GM18517 (cell line): Measurements from ENCODE around the gene LPAR6.

Source experiments
- ATAC-seq: cut with Tn5 transposase; IDR thresholded peaks from one replicate; pipeline ENCODE4 v1.9.1; 2021; ENCODE audit warnings: mild to moderate bottlenecking, moderate library complexity; ENCODE audit not compliant: unreplicated experiment

The LPAR6 gene

GRCh38 chr13:48415516-48415915 is 2.6 kb upstream of the LPAR6 start:
- no peak for ATAC-seq

- no peak for ATAC-seq
Measured at GRCh38 chr13:48414501-48414900, 1.6 kb upstream of the LPAR6 start.

DNA sequence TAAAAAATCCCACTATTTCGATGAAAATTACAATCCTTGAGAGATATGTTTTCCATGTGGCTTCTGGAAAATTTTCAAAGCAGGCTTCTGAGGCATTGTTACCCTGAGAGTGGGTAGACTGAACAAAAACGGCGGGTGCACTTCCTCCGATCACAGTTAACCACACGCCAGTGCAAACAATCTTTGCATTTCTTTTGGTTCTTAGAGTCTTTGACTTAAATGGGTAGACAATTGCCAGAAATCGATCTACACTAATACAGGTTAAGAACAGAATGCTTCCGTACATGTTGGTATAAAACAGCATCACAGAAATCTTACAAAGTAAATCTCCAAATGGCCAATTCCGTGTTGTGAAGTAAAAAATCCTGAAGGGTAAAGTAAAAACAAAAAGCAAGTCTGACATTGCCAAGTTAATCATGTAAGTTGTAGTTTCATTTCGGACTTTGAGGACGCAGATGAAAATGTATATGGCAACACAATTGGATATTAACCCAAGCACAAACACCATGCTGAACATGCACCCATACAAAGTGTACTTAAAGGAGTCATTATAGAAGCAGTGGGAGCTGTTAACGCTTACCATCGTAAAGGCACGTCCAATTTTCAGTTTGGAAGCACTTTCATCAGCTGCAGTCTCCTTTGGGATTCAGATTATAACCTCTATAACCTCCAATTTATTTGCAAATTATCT is 927 bp downstream of the LPAR6 start:
- ATAC-seq: no peak

GRCh38 chr13:48411147-48411794 is 1.6 kb downstream of the LPAR6 start:
- no peak for ATAC-seq

DNA sequence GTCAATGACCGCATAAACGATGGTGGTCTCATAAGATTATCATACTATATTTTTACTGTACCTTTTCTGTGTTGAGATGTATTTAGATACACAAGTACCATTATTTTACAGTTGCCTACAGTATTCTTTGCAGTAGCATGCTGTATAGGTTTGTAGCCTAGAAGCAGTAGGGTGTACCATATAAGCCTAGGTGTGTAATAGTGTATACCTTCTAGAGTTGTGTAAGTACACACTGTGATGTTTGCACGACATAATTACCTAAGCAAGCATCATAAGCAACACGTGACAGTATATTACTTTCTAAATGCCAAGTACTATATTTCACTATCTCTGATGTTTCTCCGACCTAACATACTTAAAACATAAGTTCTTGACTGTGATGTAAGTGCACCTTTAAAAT is 2.7 kb downstream of the LPAR6 start:
- ATAC-seq: no peak

- ATAC-seq: no peak
Measured at GRCh38 chr13:48405875-48406274, 7.0 kb downstream of the LPAR6 start.

DNA sequence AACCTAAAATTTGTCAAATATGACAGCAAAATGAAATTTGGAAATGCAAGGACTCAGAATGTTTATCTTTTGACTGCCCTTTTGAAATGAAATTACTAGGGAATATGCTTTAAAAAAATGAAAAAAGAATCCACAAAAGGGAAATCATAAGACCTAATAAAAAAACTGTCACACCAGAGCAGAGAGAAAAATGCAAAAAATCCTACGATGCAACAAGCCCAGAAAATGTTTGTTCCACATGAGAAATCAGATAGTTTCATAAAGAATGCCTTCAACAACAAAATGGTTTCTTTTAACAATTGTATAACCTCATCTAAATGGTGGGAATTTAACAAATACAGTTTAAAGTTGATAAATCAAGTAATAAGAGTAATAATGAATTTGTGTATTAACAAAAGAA is 8.0 kb downstream of the LPAR6 start:
- ATAC-seq: no peak

DNA sequence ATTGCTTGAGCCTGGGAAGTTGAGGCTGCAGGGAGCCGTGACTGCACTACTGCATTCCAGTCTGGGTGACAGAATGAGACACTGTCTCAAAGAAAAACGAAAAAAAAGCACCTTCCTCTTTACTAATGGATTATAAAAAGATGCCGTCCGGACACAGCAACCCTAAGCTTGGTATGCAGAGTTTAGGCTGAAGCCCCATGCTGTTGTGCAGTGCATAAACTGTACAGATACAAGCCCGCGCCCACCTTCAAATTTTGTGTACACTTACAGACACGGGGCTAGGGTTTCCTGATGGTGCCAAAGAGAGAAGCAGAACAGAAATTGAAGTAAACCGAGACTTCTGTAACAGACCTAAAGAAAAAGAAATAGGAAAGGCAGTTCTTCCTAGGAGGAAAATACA is 9.0 kb downstream of the LPAR6 start:
- ATAC-seq: no peak

GRCh38 chr13:48403151-48403631 is 9.7 kb downstream of the LPAR6 start:
- no peak for ATAC-seq

DNA sequence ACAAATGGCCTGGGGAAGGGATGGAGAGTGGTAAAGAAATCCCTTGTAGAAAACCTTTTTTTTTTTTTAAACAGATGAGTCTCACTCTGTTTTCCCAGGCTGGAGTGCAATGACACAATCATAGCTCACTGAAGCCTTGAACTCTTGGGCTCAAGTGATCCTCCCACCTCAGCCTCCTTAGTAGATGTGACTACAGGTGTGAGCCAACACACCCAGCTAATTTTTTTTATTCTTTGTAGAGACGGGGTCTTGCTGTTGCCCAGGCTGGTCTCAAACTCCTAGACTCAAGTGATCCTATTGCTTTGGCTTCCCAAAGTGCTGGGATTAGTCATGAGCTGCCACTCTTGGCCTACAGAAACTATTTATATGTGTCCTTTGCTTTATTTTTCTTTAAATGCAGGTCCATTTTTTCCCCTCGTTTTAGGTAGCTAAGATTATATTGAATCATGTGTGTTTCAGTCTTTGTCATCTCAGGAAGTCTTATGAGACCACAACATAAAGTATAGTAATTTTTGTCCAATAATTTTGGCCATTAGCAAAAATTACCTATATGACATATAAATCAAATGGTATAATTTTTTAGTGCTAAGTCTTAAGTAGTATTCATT is 10.5 kb downstream of the LPAR6 start:
- ATAC-seq: no peak

- no peak for ATAC-seq
Measured at GRCh38 chr13:48401480-48401879, 11.4 kb downstream of the LPAR6 start.

- no peak for ATAC-seq
Measured at GRCh38 chr13:48400850-48401291, 12.0 kb downstream of the LPAR6 start.

GRCh38 chr13:48400090-48400694 is 12.7 kb downstream of the LPAR6 start:
- ATAC-seq: no peak

GRCh38 chr13:48398450-48399095 is 14.3 kb downstream of the LPAR6 start:
- no peak for ATAC-seq

DNA sequence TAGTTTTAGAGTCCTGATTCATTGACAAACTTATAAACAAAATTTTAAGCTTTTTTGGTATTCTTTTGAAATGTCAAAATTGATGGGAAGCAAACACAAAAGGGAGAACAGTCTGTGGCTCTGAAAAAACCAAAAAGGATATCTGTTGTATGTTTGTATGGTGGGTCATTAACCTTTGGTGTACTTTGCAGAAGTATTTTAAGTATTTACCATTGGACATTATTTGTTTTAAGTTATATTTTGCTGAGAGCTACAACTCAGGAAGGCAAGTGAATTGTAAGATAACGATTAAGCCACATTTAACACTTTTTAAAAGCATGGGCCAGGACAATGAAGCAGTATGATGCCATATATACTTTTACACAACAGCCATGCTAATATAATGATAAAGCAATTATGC is 15.2 kb downstream of the LPAR6 start:
- no peak for ATAC-seq

GRCh38 chr13:48393698-48394085 is 19.2 kb downstream of the LPAR6 start:
- ATAC-seq: no peak

DNA sequence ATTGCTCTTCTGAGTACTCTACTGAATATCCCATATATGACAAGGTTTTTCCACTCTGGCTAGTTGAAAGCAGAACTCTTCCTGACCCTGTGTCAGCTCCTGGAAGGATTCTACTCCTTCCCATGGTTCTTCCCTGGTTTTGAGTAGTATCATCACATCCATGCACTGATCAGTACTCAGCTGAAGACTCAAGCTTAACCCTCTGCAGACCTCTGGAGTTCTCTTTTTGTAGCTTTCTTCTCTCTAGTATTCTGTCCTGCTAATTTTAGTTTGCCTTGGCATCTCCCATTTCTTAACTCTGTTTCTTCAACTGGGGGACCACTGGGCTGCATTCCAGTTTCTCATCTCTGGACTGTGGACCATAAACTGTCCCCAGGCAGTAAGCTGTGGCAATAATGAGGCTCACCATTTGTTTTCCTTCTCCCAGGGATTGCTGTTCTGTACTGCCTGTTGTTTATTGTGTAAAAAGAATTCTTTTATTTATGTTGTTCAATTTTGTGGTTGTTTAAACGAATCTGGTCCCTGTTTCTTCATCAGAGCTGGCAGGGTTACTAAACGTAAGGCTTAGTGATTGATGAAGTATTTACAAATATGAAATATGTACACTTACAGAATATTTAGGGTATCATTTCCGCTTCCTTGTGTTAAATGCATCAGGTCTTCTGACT is 19.7 kb downstream of the LPAR6 start:
- ATAC-seq: no peak

GRCh38 chr13:48391257-48391656 is 21.7 kb downstream of the LPAR6 start:
- no peak for ATAC-seq

DNA sequence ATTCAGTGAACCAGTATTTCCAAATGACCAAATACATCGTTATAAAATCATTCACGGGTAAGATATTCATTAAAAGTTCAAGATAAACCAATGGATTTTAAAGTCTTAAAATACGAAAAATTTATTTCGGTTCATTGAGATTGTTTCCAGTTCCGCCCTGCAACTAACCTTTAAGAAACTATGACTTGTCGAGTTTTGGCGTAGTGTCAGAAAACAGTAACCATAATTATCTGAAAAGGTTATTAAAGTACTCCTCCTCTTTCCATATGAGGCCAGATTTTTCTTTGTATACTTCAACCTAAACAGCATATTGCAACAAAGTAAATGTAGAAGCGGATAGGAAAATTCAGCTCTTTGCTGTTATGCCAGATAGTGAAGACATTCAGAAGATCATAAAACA is 26.1 kb downstream of the LPAR6 start:
- no peak for ATAC-seq

GRCh38 chr13:48383384-48383783 is 29.5 kb downstream of the LPAR6 start:
- no peak for ATAC-seq

DNA sequence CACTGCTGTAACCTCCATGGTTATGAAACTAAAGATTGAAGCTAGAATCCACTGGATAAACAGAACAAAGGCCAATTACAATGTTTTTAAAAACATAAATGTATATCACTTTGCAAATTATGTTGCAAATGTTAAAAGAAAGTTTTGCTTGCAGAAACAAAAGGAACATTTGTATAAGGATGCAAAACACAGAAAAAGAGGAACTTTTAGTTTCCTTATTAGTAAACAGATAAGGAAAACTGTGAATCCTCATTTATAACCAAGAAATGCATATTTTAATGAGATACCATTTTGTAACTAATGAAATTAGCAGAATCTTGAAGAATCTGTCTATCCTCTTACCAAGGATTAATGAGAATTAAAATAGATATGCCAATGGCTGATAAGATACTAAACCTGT is 32.3 kb downstream of the LPAR6 start:
- no peak for ATAC-seq
